DND-41 (cell line): ENCODE data around the gene ARHGAP26.

Experiments
- CTCF ChIP-seq: IDR thresholded peaks from 2 replicates; pipeline ENCODE4 v1.5.1; 2012; ENCODE audit warnings: borderline replicate concordance, low read length, moderate library complexity, mild to moderate bottlenecking; ENCODE audit not compliant: poor library complexity, severe bottlenecking; ENCODE audit errors: extremely low read depth
- EZH2 ChIP-seq: IDR thresholded peaks from 3 replicates; pipeline ENCODE4 v1.6.1; 2012; ENCODE audit warnings: borderline replicate concordance, low read depth, mild to moderate bottlenecking, moderate library complexity, low read length, inconsistent platforms; ENCODE audit not compliant: severe bottlenecking

DNA sequence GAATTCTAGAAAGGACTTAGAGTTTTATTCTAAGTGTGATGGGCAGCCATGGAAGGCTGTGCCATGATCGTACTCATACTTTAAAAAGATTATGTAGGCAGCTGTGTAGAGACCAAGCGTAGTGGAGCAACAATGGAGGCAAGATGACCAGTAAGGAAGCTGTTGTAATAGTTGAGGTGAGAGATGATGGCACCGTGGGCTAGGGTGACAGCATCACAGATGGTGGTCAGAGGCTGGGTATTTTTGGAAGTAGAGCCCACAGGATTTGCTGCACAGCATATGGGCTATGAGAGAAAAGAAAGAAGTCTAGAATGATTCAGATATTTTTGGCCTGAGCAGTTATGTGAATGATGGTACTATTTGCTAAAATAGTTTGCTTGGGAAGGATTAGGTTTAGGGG, 7.7 kb downstream of the ARHGAP26 start:
- TF ChIP-seq CTCF (no peak), EZH2 (no peak)
